HG03575 (cell line): ENCODE measurements around the gene SUPT20HL2.
"Not testable (repeated sequence)": the region's sequence is repeated elsewhere in the genome, so short reads cannot be mapped to it uniquely, and the experiment has no call there.

ENCODE experiments used
- ATAC-seq: cut with Tn5 transposase; IDR thresholded peaks from one replicate; pipeline ENCODE4 v1.9.1; 2021; ENCODE audit not compliant: unreplicated experiment, insufficient number of reproducible peaks, low FRiP score; ENCODE audit errors: extremely low read depth

Gene SUPT20HL2

DNA sequence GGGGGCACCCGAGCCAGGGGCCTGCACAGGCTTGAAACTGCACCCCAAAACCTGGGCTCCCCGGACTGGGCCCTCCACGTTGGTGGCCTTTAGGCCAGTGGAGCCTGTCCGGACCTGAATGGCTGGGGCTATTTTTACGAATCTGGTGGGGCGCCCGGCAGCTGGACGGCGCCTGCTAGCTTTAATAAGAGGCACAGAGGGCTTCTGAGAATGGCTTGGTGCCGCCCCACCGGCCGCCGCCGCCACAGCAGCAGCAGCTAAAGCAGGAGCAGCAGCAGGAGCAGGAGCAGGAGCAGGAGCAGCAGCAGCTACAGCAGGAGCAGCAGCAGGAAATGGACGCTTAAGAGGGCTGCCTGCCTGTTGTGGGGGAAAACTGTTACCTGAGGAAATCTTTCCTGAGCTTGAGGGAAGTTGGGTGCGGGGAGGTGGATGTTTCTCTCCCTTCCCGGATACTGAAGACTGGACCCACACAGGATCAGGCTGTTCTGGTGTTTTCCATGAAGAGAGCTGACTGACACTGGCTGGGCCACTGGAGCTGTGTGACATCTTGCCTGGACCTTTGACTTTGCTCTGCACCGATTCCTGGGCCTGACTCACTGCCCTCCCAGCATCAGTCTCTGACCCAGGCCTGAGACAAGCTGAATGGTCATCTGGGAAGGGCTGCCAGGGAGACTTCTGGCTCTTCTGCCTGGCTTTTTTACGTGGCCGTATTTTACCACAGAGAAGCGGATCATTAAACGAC, 2.2 kb downstream of the SUPT20HL2 start:
- not testable (repeated sequence) for ATAC-seq

GRCh38 chrX:24310916-24311315, 3.0 kb downstream of the SUPT20HL2 start:
- not testable (repeated sequence) for ATAC-seq

GRCh38 chrX:24309580-24310374, 4.1 kb downstream of the SUPT20HL2 start:
- not testable (repeated sequence) for ATAC-seq

- not testable (repeated sequence) for ATAC-seq
Measured at GRCh38 chrX:24308803-24309202, 5.1 kb downstream of the SUPT20HL2 start.

GRCh38 chrX:24306440-24306839, 7.4 kb downstream of the SUPT20HL2 start:
- ATAC-seq = no peak

- no peak for ATAC-seq
Measured at GRCh38 chrX:24305905-24306304, 8.0 kb downstream of the SUPT20HL2 start.

DNA sequence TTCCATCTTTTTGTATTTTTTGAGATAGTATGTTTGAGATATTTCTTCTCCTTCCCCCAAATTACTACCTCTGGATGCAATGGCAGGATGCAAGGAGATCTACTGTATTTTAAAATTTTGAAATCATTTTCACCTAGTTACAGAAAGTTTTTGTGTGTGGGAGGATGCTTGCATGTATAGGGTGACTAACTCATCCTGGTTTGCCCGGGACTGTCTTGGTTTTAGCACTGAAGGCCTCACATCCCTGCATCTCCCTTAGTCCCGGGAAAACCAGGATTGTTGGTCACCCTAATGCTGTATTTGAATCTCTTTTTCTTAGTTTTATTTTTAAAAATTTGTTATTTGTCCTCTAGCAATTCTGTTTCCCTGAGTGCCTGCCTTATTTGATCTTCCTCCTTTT, 12.1 kb downstream of the SUPT20HL2 start:
- no peak for ATAC-seq

- ATAC-seq = no peak
Measured at GRCh38 chrX:24301060-24301459, 12.8 kb downstream of the SUPT20HL2 start.

DNA sequence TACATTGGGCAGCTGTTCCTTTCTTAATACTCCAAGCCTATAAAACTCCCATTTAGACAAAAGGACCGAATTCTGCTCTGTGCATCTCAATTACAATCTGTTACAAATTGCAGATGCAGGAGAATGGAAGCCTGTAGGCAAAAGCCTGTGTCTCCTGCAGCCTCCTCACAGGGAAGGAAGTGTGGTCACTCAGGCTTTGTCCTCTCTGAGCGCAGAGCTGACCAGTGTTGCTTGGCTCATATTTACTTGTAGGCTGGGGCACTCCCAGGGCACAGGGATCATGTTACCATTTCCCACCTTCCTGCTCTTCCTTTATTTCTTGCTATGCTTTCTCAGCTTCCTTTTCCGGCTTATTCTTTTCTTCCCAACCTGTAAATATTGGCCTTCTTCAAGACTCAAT, 15.7 kb downstream of the SUPT20HL2 start:
- ATAC-seq = no peak

GRCh38 chrX:24294619-24295018, 19.2 kb downstream of the SUPT20HL2 start:
- no peak for ATAC-seq

- ATAC-seq = no peak
Measured at GRCh38 chrX:24293412-24293811, 20.5 kb downstream of the SUPT20HL2 start.

DNA sequence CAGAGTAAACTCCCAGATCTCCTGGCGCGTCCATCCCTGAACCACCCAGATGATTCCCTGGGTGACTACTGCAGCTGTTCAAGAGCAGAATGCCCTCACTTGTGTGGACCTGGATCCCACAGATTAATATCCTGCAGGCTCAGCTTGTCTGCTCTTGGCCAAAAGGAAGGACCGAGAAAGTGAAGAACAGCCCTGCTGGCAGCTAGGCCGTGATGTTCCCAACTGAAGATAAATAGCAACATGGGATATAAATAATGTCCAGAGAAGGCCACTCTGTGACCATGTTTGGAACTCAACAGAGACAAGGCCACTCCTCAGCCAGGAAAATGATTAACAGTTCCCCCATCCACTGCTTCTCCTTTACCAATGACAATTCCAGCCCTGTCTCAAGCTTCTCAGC, 21.5 kb downstream of the SUPT20HL2 start:
- ATAC-seq = no peak

DNA sequence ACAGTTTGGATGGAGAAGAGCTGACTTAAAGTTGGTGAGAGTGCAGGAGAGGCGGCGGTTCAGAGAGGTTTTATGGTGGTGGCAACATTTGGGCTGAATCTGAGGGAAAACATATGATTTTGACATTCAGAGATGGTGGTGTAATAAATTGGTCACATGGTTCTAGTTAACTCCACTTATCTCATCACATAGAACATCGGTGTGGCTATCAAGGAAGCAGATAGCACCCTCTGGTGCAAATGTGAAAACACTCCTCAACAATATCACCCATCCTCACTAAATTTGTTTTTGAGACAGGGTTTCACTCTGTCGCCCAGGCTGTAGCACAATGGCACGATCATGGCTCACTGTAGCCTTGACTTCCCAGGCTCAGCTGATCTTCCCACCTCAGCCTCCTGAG, 28.8 kb downstream of the SUPT20HL2 start:
- ATAC-seq = no peak

DNA sequence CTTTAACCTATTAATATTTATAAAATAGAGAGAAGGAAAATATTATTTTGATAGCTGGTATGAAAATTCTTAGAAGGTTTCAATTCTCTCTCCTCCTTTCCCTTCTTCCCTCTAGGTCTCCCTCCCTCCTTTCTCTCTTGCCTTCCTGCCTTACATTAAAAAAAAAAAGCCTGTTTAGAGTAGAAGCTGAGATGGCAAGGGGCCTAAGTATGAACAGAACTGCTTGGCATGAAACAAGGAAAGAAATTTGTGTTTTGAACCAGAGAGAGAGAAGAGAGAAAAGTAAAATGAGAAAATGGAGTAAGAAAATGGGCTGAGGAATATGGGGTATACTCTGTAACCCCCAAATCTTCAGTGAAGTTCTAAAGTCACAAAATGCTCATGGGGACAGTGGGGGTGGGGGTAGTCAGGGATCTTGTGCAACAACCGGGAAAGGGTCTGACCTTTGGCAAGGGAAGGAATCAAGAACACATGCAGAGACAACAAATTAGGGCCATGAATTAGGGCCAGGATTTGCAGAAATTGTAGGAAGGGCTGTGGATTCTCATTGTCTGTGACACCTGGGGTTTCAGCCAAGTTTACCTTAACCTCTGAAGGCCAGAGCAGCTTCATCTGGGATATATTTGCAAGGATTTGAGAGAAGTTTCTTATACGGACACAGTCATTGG, 30.6 kb downstream of the SUPT20HL2 start:
- ATAC-seq = no peak

DNA sequence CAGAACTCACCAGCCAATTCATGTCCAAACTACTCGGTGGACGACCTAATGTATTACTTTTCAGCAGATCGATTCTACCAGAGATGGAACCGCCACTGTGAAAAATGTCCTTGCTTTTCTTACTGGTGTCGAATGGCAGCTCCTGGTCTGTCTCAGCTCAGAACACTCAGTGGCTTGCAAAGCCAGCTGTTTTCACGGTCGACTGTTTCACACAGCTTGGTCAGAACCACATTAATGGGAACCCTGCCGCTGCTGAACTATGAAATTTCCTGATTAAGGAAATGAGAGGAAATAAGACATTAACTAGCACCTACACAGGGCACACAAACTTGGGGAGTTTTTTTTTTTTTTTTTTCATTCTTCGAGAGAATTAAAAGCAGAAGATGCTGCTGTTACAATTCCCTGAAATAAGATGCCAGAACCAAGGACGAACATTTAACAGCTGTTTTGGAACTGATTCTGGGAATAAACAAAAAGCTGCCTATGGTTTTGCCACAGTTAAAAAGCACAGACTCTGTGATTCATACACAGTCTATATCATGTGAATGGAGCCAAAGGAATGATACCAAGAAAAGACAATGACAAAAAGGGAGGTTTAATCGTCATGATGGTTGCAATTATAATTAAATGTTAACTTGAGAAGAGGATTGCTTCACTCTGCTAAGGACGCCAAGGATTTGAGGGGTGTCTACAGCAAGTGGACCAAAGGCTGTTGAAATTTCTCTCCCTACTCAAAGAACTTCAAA, 31.3 kb downstream of the SUPT20HL2 start:
- ATAC-seq = no peak

DNA sequence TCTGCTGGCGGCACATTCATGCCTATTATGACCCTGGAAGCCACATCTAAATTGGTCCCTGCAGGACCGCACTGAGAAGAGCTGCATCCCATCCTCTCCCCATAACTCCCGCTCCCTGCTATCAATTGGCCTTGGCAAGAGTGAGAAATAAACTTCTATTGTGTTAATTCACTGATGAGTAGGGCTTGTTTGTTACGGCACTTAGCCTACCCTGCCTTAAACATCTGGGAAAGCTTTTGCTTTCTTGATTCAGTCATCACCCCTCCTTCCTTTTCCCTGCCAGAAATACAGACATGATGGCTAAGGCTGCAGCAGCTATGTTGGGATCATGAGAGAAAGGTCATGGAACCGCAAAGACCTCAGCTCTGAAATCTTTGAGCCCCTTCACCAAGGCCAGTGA, 36.5 kb downstream of the SUPT20HL2 start:
- ATAC-seq = no peak

DNA sequence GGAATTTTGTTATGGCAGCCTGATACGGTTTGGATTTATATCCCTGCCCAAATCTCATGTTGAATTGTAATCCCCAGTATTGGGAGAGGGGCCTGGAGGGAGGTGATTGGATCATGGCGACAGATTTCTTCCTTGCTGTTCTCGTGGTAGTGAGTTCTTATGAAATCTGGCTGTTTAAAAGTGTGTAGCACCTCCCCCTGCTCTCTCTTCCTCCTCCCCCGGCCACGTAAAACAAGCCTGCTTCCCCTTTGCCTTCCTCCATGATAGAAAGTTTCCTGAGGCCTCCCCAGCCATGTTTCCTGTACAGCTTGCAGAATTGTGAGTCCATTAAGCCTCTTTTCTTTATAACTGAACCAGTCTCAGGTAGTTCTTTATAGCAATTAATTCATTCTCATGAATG, 37.9 kb downstream of the SUPT20HL2 start:
- ATAC-seq = no peak

DNA sequence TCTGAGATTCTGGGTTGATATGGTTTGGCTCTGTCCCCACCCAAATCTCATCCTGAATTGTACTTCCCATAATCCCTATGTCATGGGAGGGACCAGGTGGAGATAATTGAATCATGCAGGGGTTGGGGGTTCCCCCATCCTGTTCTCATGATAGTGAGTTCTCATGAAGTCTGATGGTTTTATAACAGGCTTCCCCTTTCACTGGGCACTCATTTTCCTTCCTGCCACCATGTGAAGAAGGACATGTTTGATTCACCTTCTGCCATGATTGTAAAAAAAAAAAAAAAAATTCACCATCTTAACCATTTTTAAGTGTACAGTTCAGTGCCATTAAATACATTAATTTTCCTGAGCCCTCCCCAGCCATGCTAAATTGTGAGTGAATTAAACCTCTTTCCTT, 42.6 kb downstream of the SUPT20HL2 start:
- ATAC-seq = no peak

GRCh38 chrX:24268786-24269185, 45.1 kb downstream of the SUPT20HL2 start:
- no peak for ATAC-seq
